Neuron (in vitro differentiated cells): ENCODE results near the gene TMEM117.
"Not testable (repeated sequence)": the region's sequence is repeated elsewhere in the genome, so short reads cannot be mapped to it uniquely, and the experiment has no call there.

Experiments
- H2AFZ ChIP-seq: one replicate; pipeline ENCODE4 v1.6.1; 2013; ENCODE audit warnings: low read depth, mild to moderate bottlenecking, inconsistent platforms, low read length, moderate library complexity
- H3K27me3 ChIP-seq: one replicate; pipeline ENCODE4 v1.6.1; 2013; ENCODE audit warnings: low read length; ENCODE audit not compliant: insufficient read depth
- H3K36me3 ChIP-seq: one replicate; pipeline ENCODE4 v1.6.1; 2013; ENCODE audit warnings: low read length; ENCODE audit not compliant: insufficient read depth
- H3K4me1 ChIP-seq: one replicate; pipeline ENCODE4 v1.6.1; 2013; ENCODE audit warnings: low read length; ENCODE audit not compliant: insufficient read depth
- H3K4me3 ChIP-seq: 2 replicates; pipeline ENCODE4 v1.5.1; 2013; ENCODE audit warnings: mild to moderate bottlenecking, low read length, moderate library complexity
- H3K9me3 ChIP-seq: one replicate; pipeline ENCODE4 v1.6.1; 2013; ENCODE audit warnings: low read length

TMEM117 gene

DNA sequence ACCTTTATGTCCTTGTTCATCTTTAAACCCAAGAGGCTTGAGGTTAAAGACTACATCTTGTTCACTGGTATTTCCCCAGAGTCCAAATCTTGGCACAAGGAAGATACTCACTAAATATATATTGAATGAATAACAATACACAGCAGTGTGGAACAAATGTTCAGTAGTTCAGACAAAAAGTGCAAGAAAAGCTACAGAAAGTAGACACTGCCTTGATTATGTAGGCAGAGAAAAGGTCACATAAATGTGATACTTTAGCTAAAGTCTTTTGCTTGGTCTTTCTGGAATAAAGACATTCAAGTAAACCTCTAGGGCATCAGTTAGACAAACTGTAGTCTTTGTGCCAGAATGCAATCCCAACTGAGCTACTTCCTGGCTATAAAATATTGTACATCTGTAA lies 157.0 kb downstream of the TMEM117 start:
- no peak overlapping the region for H2AFZ ChIP-seq
- H3K4me3 ChIP-seq: no peak overlapping the region
- H3K9me3 ChIP-seq: no peaks in the 10 kb centered on the region
- no peaks in the 10 kb centered on the region for H3K36me3 ChIP-seq
- no peaks in the 10 kb centered on the region for H3K4me1 ChIP-seq
- no peaks in the 10 kb centered on the region for H3K27me3 ChIP-seq

- H3K36me3 ChIP-seq: no peaks in the 10 kb centered on the region
- H3K4me1 ChIP-seq: no peaks in the 10 kb centered on the region
- no peak overlapping the region for H3K4me3 ChIP-seq
- no peak overlapping the region for H2AFZ ChIP-seq
- no peaks in the 10 kb centered on the region for H3K9me3 ChIP-seq
- no peaks in the 10 kb centered on the region for H3K27me3 ChIP-seq
These were observed 164.6 kb downstream of the TMEM117 start for GRCh38 chr12:44000309-44000952.

- Histone ChIP-seq H3K4me3 (no peak overlapping the region), H3K4me1 (no peaks in the 10 kb centered on the region), H3K9me3 (no peaks in the 10 kb centered on the region), H3K27me3 (no peaks in the 10 kb centered on the region), H2AFZ (no peak overlapping the region), H3K36me3 (no peaks in the 10 kb centered on the region)
These were observed 166.7 kb downstream of the TMEM117 start for GRCh38 chr12:44002607-44003006.

DNA sequence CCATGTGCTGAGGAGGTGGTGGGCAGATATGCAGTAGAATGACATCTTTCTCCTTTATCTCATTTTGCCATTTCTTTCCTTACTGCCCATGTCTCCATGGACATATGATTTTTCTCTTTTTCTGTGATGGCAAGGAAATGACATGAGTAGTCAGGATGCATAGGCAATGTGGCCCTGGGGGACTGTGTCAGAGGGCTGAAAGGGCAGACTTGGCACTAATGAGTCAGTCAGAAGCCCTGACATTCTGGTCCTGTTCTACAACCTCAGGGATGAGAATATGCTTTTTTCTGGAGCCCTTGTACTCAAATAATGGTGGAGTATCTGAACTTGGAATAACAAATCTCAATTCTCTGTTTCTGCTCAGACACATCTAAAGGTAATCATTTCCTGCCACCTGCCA lies 167.8 kb downstream of the TMEM117 start:
- H3K27me3 ChIP-seq: no peaks in the 10 kb centered on the region
- H2AFZ ChIP-seq: no peak overlapping the region
- no peak overlapping the region for H3K4me3 ChIP-seq
- peaks cover 2% of the 10 kb centered on the region for H3K9me3 ChIP-seq
- no peaks in the 10 kb centered on the region for H3K36me3 ChIP-seq
- H3K4me1 ChIP-seq: no peaks in the 10 kb centered on the region

- no peaks in the 10 kb centered on the region for H3K27me3 ChIP-seq
- no peak overlapping the region for H2AFZ ChIP-seq
- H3K9me3 ChIP-seq: no peaks in the 10 kb centered on the region
- no peaks in the 10 kb centered on the region for H3K36me3 ChIP-seq
- peaks cover 15% of the 10 kb centered on the region for H3K4me1 ChIP-seq
- no peak overlapping the region for H3K4me3 ChIP-seq
These were observed 179.6 kb downstream of the TMEM117 start for GRCh38 chr12:44015333-44015941.

GRCh38 chr12:44017216-44017615 lies 181.3 kb downstream of the TMEM117 start:
- Histone ChIP-seq H3K9me3 (no peaks in the 10 kb centered on the region), H3K4me1 (peaks cover 15% of the 10 kb centered on the region), H3K4me3 (no peak overlapping the region), H2AFZ (no peak overlapping the region), H3K36me3 (no peaks in the 10 kb centered on the region), H3K27me3 (no peaks in the 10 kb centered on the region)

GRCh38 chr12:44019118-44019517 lies 183.2 kb downstream of the TMEM117 start:
- Histone ChIP-seq H3K36me3 (no peaks in the 10 kb centered on the region), H3K4me3 (no peak overlapping the region), H3K9me3 (no peaks in the 10 kb centered on the region), H2AFZ (no peak overlapping the region), H3K4me1 (peaks cover 15% of the 10 kb centered on the region), H3K27me3 (no peaks in the 10 kb centered on the region)

DNA sequence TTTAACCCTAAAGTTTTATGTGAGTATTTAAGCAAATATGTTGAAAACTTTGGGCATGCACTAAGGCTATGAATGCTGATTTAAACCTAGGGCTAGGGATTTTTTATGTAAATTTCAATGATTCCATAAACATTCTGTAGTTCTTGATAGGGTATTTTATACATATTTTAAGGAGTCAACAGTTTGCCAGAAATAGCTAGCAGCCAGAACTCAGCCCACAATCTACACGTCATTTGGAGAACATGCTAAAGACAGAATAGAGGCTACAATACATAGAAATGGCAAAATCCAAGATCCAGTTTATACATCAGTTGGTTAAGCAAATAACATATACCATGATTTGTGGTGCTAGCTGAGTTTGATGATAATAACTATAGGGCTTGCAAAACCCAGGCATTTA lies 184.7 kb downstream of the TMEM117 start:
- Histone ChIP-seq H3K27me3 (no peaks in the 10 kb centered on the region), H3K4me1 (peaks cover 15% of the 10 kb centered on the region), H3K4me3 (no peak overlapping the region), H2AFZ (no peak overlapping the region), H3K36me3 (no peaks in the 10 kb centered on the region), H3K9me3 (no peaks in the 10 kb centered on the region)

DNA sequence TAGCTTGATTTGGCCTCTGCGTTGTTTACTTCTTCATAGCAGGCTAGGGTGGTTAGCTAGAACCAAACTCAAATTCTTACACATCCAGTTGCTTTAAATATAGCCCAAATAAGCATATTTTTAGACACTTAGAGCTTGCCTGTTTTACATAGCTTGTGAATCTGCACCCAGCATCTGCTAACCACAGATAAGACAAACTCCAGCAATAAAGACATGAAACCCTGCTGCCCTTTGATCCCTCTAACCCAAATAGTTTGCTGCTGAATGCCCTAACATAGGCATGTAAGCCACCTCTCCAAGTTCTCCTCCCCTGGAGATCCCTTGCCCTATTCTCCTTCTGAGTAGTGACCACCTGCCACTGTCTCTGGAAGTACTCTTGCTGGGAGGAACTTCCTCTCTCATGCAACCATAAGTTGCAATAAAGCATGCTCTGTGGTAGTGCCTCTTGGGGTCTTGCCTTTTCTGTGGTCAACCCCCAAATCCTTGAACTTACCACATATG lies 185.6 kb downstream of the TMEM117 start:
- Histone ChIP-seq H3K9me3 (no peaks in the 10 kb centered on the region), H3K27me3 (no peaks in the 10 kb centered on the region), H3K36me3 (no peaks in the 10 kb centered on the region), H3K4me3 (no peak overlapping the region), H2AFZ (no peak overlapping the region), H3K4me1 (peaks cover 6% of the 10 kb centered on the region)

DNA sequence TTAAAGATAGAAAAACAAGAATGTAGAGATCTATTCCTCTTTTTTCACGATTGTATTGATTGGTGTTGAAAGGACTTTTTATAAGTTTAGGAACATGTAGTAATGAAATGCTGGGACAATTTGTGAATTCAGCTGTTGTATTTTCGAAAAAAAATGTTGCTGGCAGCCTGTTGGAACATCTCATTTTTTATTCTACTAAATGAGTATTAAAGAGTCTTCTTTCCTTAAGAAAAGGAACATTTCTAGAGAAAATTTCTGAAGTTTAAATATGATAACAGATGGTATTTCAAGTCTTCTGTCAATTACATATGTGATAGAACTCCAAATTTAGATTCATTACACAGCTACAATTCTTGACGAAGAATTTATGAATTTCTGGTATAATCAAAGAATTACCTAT lies 189.6 kb downstream of the TMEM117 start:
- H3K4me1 ChIP-seq: no peaks in the 10 kb centered on the region

DNA sequence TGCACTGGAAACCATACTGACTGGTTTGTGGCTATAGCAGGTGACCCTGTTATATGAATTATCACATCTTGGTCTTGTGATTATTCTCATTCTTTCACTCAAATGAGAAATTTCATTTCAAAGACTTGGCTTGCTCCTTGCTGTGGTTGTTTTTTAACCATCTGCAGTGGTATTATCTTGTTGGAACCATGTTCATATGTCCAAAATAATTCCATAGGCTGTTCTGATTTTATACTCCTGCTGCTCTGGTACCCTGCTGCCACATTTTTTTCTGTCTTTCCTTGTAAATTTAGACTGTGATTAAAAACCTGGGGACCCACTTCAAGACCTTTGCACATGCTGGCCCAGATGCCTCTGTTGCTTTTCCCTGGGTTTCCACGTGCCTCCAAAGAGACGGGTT lies 190.2 kb downstream of the TMEM117 start:
- Histone ChIP-seq H2AFZ (no peak overlapping the region), H3K9me3 (no peaks in the 10 kb centered on the region), H3K4me3 (no peak overlapping the region), H3K27me3 (no peaks in the 10 kb centered on the region), H3K4me1 (no peaks in the 10 kb centered on the region), H3K36me3 (no peaks in the 10 kb centered on the region)

More for the DNA sequence above, 189.6 kb downstream of the TMEM117 start:
- no peaks in the 10 kb centered on the region for H3K36me3 ChIP-seq
- H3K4me3 ChIP-seq: no peak overlapping the region
- H2AFZ ChIP-seq: no peak overlapping the region
- no peaks in the 10 kb centered on the region for H3K9me3 ChIP-seq
- no peaks in the 10 kb centered on the region for H3K27me3 ChIP-seq

- H3K27me3 ChIP-seq, H3K4me3 ChIP-seq, H3K4me1 ChIP-seq, H3K9me3 ChIP-seq, H2AFZ ChIP-seq, H3K36me3 ChIP-seq: not testable (repeated sequence)
These were observed 191.0 kb downstream of the TMEM117 start for GRCh38 chr12:44026926-44027325.

DNA sequence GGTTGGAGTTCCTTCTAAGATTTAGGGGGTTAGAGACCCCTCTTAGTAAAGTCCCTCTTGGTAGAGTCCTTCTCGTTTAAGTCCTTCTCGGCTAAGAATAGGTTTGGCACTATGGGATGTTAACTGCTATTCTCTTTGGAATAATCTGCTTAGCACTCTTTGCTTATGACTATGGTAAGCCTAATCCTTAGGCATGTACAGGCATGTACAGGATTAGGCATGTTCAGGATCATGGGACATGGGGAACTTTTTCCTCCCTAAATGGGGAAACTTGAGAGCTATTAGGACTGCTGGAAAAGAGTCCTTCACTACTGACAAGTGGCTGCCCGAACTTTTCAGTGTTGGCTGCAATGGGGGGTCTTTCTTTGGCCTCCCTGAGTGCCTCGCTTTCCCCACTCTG lies 193.3 kb downstream of the TMEM117 start:
- H2AFZ ChIP-seq: no peak overlapping the region
- H3K9me3 ChIP-seq: no peaks in the 10 kb centered on the region
- H3K4me1 ChIP-seq: no peaks in the 10 kb centered on the region
- H3K4me3 ChIP-seq: no peak overlapping the region
- H3K36me3 ChIP-seq: no peaks in the 10 kb centered on the region
- H3K27me3 ChIP-seq: no peaks in the 10 kb centered on the region
